T-helper 2 cell treated with Interferon-gamma antibody and Interleukin-4, amounts not matched to agents 5 μg/mL and 100 μg/mL, for 36 hours (primary cell): Measurements from ENCODE around the gene PKP3.
"Not testable (repeated sequence)": the region's sequence is repeated elsewhere in the genome, so short reads cannot be mapped to it uniquely, and the experiment has no call there.

Experiments
- DNase-seq: peaks from one replicate; pipeline ENCODE4 v3.0.0; 2021; ENCODE audit warnings: low spot score
- H3K27ac Mint-ChIP-seq: one replicate; pipeline ENCODE4 v1.8.0; 2021; ENCODE audit warnings: mild to moderate bottlenecking, mixed read lengths
- H3K27me3 Mint-ChIP-seq: one replicate; pipeline ENCODE4 v1.8.0; 2021; ENCODE audit warnings: low read depth, mixed read lengths
- H3K36me3 Mint-ChIP-seq: one replicate; pipeline ENCODE4 v1.8.0; 2021; ENCODE audit warnings: low read depth, mixed read lengths
- H3K4me1 Mint-ChIP-seq: one replicate; pipeline ENCODE4 v1.8.0; 2021; ENCODE audit warnings: low read depth, mixed read lengths
- H3K4me3 Mint-ChIP-seq: one replicate; pipeline ENCODE4 v1.8.0; 2022; ENCODE audit warnings: mild to moderate bottlenecking, moderate library complexity, mixed read lengths
- H3K9me3 Mint-ChIP-seq: one replicate; pipeline ENCODE4 v1.8.0; 2021; ENCODE audit warnings: mixed read lengths

Gene PKP3

GRCh38 chr11:379205-380094 is 14.6 kb upstream of the PKP3 start:
- H3K9me3 Mint-ChIP-seq: no peaks in the 10 kb centered on the region
- H3K27ac Mint-ChIP-seq: no peak overlapping the region
- DNase-seq: no peak
- H3K4me1 Mint-ChIP-seq: peaks cover 4% of the 10 kb centered on the region
- no peak overlapping the region for H3K4me3 Mint-ChIP-seq
- H3K27me3 Mint-ChIP-seq: peaks cover 3% of the 10 kb centered on the region
- H3K36me3 Mint-ChIP-seq: no peaks in the 10 kb centered on the region

- H3K27ac Mint-ChIP-seq: no peak overlapping the region
- H3K4me3 Mint-ChIP-seq: no peak overlapping the region
- DNase-seq: no peak
- H3K36me3 Mint-ChIP-seq: no peaks in the 10 kb centered on the region
- peaks cover 3% of the 10 kb centered on the region for H3K27me3 Mint-ChIP-seq
- H3K4me1 Mint-ChIP-seq: peaks cover 4% of the 10 kb centered on the region
- H3K9me3 Mint-ChIP-seq: no peaks in the 10 kb centered on the region
These were observed 13.9 kb upstream of the PKP3 start for GRCh38 chr11:380095-380480.

- H3K27ac Mint-ChIP-seq: no peak overlapping the region
- H3K4me1 Mint-ChIP-seq: peaks cover 4% of the 10 kb centered on the region
- H3K27me3 Mint-ChIP-seq: peaks cover 3% of the 10 kb centered on the region
- H3K36me3 Mint-ChIP-seq: no peaks in the 10 kb centered on the region
- H3K9me3 Mint-ChIP-seq: no peaks in the 10 kb centered on the region
- no peak overlapping the region for H3K4me3 Mint-ChIP-seq
- no peak for DNase-seq
These were observed 13.5 kb upstream of the PKP3 start for GRCh38 chr11:380491-380890.

GRCh38 chr11:380996-381395 is 13.0 kb upstream of the PKP3 start:
- Mint-ChIP-seq H3K27me3 (peaks cover 3% of the 10 kb centered on the region), H3K4me3 (no peak overlapping the region), H3K9me3 (no peaks in the 10 kb centered on the region)

DNA sequence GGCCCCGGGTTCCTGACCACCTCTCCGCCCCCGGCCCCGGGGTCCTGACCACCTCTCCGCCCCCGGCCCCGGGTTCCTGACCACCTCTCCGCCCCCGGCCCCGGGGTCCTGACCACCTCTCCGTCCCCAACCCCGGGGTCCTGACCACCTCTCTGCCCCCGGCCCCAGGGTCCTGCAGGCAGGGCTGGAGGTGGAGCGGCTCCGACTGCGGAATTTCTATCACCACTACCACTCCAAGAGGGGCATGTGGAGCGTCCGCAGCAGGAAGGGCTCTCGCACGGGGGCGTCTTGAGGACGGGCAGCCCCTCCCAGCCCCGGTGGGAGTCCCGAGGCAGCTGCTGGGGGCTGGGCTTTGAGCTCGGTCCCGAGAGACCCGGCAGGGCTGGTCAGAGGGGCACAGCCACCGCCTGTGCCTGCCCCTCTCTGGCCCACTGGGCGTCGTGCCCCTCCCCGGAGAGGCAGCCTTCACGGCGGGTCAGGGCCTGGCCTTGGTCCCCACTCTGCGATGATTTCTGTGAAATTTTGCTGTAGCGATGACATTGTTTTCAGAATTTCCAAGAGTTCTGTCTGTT is 12.4 kb upstream of the PKP3 start:
- no peak for DNase-seq
- H3K27ac Mint-ChIP-seq: no peak overlapping the region

More at GRCh38 chr11:380996-381395, 13.0 kb upstream of the PKP3 start:
- H3K4me1 Mint-ChIP-seq: peaks cover 4% of the 10 kb centered on the region
- no peak for DNase-seq
- H3K36me3 Mint-ChIP-seq: no peaks in the 10 kb centered on the region
- no peak overlapping the region for H3K27ac Mint-ChIP-seq

GRCh38 chr11:382081-382629 is 11.9 kb upstream of the PKP3 start:
- H3K4me1 Mint-ChIP-seq: peaks cover 4% of the 10 kb centered on the region
- DNase-seq: no peak
- no peaks in the 10 kb centered on the region for H3K36me3 Mint-ChIP-seq
- H3K27ac Mint-ChIP-seq: no peak overlapping the region
- H3K4me3 Mint-ChIP-seq: no peak overlapping the region
- H3K27me3 Mint-ChIP-seq: peaks cover 4% of the 10 kb centered on the region
- H3K9me3 Mint-ChIP-seq: peaks cover 6% of the 10 kb centered on the region

More for the DNA sequence above, 12.4 kb upstream of the PKP3 start:
- Mint-ChIP-seq H3K4me3 (no peak overlapping the region), H3K36me3 (no peaks in the 10 kb centered on the region), H3K4me1 (peaks cover 4% of the 10 kb centered on the region), H3K9me3 (peaks cover 1% of the 10 kb centered on the region), H3K27me3 (peaks cover 3% of the 10 kb centered on the region)

- DNase-seq: no peak
- Mint-ChIP-seq H3K27ac (no peak overlapping the region), H3K4me3 (no peak overlapping the region), H3K4me1 (peaks cover 4% of the 10 kb centered on the region), H3K36me3 (no peaks in the 10 kb centered on the region), H3K27me3 (peaks cover 11% of the 10 kb centered on the region), H3K9me3 (peaks cover 8% of the 10 kb centered on the region)
These were observed 10.6 kb upstream of the PKP3 start for GRCh38 chr11:383431-383830.

- peaks cover 12% of the 10 kb centered on the region for H3K27me3 Mint-ChIP-seq
- H3K4me1 Mint-ChIP-seq: peaks cover 4% of the 10 kb centered on the region
- H3K9me3 Mint-ChIP-seq: peaks cover 8% of the 10 kb centered on the region
- DNase-seq: no peak
- H3K36me3 Mint-ChIP-seq: no peaks in the 10 kb centered on the region
- H3K27ac Mint-ChIP-seq: no peak overlapping the region
- no peak overlapping the region for H3K4me3 Mint-ChIP-seq
These were observed 9.5 kb upstream of the PKP3 start for GRCh38 chr11:384511-384910.

- Mint-ChIP-seq H3K4me3 (no peak overlapping the region), H3K36me3 (no peaks in the 10 kb centered on the region), H3K27me3 (peaks cover 15% of the 10 kb centered on the region), H3K27ac (no peak overlapping the region), H3K9me3 (peaks cover 8% of the 10 kb centered on the region), H3K4me1 (peaks cover 4% of the 10 kb centered on the region)
- no peak for DNase-seq
These were observed 8.2 kb upstream of the PKP3 start for GRCh38 chr11:385594-386351.

- peaks cover 4% of the 10 kb centered on the region for H3K4me1 Mint-ChIP-seq
- H3K36me3 Mint-ChIP-seq: no peaks in the 10 kb centered on the region
- peaks cover 15% of the 10 kb centered on the region for H3K27me3 Mint-ChIP-seq
- DNase-seq: no peak
- no peak overlapping the region for H3K27ac Mint-ChIP-seq
- no peak overlapping the region for H3K4me3 Mint-ChIP-seq
- peaks cover 8% of the 10 kb centered on the region for H3K9me3 Mint-ChIP-seq
These were observed 7.5 kb upstream of the PKP3 start for GRCh38 chr11:386483-386882.

DNA sequence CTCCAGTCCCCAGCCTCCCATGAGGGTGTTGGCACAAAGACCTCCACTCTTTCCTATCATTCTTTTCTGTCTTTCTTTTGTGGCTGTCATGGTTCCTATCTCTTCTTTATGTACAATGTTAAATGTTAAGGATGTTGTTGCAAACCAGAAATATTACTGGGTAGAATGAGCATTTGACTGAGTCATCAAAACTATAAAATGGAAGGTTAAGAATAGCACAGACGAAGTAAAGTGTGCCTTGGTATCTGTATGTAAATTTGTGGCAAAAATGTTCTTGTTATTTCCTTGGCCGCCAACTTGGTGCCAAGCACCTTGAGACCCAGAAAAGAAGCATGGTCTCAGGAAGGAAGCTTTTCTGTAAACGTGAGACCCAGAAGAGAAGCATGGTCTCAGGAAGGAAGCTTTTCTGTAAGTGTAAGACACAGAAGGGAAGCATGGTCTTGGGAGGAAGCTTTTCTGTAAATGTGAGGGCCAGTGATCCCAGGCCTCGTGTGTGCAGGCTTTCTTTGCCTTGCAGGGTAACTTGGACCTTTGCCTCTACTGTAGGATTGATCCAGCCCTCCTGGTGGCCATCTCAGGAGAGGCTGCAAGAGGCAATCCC is 6.7 kb upstream of the PKP3 start:
- Mint-ChIP-seq H3K27me3 (peaks cover 15% of the 10 kb centered on the region), H3K36me3 (no peaks in the 10 kb centered on the region), H3K9me3 (peaks cover 8% of the 10 kb centered on the region), H3K27ac (no peak overlapping the region), H3K4me3 (no peak overlapping the region), H3K4me1 (peaks cover under 1% of the 10 kb centered on the region)
- DNase-seq: no peak

DNA sequence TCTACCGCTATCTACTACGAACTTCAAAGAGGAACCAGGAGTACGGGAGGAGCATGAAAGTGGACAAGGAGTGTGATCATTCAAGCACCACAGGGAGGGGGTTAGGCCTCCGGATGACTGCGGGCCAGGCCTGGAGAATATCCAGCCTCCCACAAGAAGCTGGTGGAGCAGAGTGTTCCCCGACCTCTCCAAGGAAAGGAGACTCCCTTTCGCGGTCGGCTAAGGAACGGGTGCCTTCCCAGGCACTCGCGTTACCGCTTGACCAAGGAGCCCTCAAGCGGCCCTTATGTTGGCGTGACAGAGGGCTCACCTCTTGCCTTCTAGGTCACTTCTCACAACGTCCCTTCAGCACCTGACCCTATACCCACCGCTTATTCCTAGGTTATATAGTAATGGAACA is 4.6 kb upstream of the PKP3 start:
- H3K27ac Mint-ChIP-seq, DNase-seq, H3K4me3 Mint-ChIP-seq, H3K36me3 Mint-ChIP-seq, H3K9me3 Mint-ChIP-seq, H3K4me1 Mint-ChIP-seq: not testable (repeated sequence)
- H3K27me3 Mint-ChIP-seq: peaks cover 15% of the 10 kb centered on the region

- DNase-seq: no peak
- Mint-ChIP-seq H3K36me3 (no peaks in the 10 kb centered on the region), H3K27ac (no peak overlapping the region), H3K9me3 (peaks cover 8% of the 10 kb centered on the region), H3K27me3 (peaks cover 15% of the 10 kb centered on the region), H3K4me3 (no peak overlapping the region), H3K4me1 (no peaks in the 10 kb centered on the region)
These were observed 3.8 kb upstream of the PKP3 start for GRCh38 chr11:390175-390574.
